ENCODE measurements around the gene CLIP4.
"Not testable (repeated sequence)": the region's sequence is repeated elsewhere in the genome, so short reads cannot be mapped to it uniquely, and the experiment has no call there.

CLIP4 gene

DNA sequence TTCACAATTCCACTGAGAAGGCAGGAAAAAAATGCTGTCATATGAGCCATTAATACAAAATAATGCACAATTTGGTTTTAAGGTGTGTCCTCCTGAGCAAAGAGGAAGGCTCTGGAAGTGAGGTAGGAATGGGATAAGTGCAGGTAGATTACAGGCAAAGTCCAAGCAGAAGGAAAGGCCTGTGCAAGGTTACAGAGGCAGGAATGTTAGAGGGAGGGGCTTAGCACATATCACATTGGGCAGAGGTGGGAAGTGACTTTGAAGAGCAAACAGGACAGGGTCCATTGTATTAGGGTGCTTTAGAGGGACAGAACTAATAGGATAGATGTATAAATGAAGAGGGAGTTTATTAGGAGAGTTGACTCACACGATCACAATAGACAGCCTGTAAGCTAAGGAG lies 14.7 kb upstream of the CLIP4 start:
- DNase-seq (ENCODE audit: low read depth) = no peak

GRCh38 chr2:29104688-29105087 lies 10.5 kb upstream of the CLIP4 start:
- DNase-seq (ENCODE audit: low read depth) = no peak

DNA sequence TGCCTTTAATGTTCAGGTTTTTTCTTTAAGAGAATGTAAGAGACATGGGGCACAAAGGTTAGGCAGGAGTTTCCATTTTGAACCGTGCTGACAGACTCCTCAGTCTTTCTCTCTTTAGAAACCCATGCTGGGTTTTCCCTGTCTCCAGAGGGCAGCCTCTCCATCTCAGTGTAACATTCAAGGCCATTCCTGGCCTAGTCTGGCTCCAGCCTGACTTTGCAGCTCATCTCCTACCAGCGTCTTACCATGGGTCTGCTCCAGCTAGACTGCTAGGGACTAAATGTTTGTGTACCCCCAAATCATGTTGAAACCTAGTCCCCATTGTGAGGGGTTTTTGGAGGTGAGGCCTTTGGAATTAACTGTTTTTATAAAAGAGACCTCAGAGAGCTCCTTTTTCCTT lies 9.8 kb upstream of the CLIP4 start:
- DNase-seq (ENCODE audit: low read depth) = no peak

GRCh38 chr2:29106256-29106655 lies 9.0 kb upstream of the CLIP4 start:
- no peak for DNase-seq (ENCODE audit: low read depth)

- DNase-seq (ENCODE audit: low read depth) = no peak
These were observed 8.2 kb upstream of the CLIP4 start for GRCh38 chr2:29106980-29107388.

DNA sequence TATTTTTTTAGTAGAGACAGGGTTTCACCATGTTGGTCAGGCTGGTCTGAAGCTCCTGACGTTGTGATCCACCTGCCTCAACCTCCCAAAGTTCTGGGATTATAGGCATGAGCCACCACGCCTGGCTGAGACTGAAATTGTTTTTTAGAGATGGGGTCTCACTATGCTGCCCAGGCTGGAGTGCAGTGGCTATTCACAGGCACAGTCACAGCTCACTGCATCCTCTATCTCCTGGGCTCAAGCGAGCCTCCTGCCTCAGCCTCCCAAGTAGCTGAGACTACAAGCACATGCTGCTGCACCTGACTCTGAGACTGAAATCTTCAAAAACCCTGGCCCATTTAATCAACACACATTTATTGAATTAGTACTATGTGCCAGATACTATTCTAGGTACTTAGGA lies 7.7 kb upstream of the CLIP4 start:
- not testable (repeated sequence) for DNase-seq (ENCODE audit: low read depth)

GRCh38 chr2:29108225-29108624 lies 7.0 kb upstream of the CLIP4 start:
- DNase-seq (ENCODE audit: low read depth) = no peak

GRCh38 chr2:29109246-29109645 lies 6.0 kb upstream of the CLIP4 start:
- DNase-seq (ENCODE audit: low read depth) = no peak

DNA sequence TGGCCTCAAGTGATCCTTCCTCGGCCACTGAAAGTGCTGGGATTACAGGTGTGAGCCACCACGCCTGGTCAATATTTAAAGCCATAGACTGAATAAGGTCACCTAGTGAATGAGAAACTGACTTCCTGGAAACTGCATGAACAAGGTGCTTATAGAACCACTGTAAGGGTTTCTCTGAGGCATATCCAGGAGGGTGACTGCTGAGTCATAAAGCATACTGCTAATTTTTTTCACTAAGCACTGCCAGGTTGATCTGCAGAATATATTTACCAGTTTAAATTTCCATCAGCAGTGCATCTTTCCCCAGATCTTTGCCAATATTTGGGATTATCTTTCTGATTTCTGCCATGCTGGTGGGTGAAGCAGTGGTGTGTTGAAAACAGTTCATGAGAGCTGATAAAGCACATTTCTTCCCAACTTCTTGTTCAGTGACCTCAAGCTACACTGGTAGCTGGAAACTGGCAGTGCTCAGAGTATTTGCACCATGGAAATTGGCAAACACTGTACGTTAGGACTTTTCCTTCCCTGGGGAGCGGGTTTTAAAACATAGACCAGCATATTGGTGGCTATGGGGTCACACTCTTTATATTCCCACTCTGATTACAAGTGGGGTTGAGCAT lies 4.2 kb upstream of the CLIP4 start:
- DNase-seq (ENCODE audit: low read depth) = no peak

- DNase-seq (ENCODE audit: low read depth) = no peak
These were observed 2.8 kb upstream of the CLIP4 start for GRCh38 chr2:29112379-29112778.

DNA sequence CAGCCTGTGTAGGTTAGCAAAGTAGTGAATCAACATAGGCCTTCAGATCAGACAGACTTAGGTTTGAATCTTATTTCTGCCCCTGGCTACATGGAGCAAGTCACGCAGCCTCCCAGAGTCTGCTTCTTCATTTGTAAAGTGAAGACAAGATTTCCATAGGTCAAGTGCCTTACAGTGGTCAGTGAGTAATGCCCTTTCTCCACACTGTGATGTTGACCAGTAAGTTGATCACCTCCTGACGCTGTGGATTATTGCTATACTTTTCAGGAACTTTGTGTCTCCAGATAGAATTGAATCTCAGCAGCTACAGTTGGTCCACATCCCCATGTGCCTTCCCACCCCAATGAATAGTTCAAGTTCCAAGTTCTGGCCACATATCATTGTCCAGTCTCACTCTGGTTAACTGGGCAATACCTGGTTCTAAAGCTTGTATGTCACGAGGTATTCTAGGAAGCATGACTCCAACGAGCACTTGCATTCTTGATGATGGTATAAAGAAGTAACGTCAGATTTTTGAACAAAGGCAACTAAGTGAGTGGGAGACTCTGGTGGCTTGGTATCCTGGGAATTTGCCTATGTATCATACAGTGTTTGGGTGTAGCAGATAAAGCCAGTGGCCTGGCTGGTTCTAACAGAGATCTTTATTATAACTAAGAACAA lies 2.1 kb upstream of the CLIP4 start:
- DNase-seq (ENCODE audit: low read depth) = no peak

GRCh38 chr2:29113891-29114321 lies 1.3 kb upstream of the CLIP4 start:
- no peak for DNase-seq (ENCODE audit: low read depth)

DNA sequence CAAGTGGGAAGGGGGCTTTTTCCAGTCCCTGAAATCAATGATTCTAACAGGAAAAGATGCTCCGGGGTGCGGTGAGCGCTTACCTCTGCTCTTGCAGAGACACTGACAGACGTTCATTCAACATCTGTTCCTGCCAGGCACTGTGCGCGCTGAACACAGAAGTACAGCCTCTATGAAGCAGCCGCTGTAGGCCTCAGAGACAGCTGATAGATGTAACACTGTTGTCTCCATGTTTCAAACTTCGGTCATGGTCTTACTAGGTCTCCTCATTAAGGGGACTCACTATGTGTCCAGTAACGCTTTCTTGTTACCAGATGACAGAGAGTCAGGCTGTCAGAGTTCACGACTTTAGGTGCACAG lies 649 bp upstream of the CLIP4 start:
- DNase-seq (ENCODE audit: low read depth) = no peak

- no peak for DNase-seq (ENCODE audit: low read depth)
These were observed 874 bp downstream of the CLIP4 start for GRCh38 chr2:29115797-29116781.

DNA sequence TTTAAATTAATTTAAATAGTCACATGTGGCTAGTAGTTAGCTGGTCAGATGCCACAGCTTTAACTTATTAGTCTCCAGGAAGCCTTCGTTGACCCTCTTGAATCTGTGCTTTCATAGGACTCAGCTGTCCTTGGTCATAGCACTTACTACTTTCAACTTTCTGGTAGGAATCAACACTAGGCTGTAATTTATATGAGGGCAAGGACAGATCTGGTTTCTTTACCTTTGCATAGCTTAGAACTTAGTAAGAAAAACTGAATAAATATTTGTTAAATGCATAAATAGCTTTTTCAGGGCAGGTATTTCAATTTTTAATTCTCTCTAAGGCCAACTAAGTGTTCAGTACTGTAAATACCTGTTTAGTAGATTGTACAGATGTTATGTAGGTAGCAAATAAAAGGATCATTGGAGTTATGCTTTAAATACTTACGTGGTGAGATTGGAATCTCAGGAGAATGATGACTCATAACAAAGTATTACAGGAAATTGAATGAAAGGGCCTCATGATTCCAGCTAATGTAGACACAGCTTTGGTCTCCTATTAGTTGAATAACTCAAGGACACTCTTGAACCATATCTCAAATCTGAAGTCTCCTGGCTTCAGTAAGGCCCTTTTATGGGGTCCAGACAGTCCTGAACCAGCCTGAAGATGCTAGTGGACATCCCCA lies 2.6 kb downstream of the CLIP4 start:
- no peak for DNase-seq (ENCODE audit: low read depth)

GRCh38 chr2:29119211-29119610 lies 4.0 kb downstream of the CLIP4 start:
- DNase-seq (ENCODE audit: low read depth) = no peak

DNA sequence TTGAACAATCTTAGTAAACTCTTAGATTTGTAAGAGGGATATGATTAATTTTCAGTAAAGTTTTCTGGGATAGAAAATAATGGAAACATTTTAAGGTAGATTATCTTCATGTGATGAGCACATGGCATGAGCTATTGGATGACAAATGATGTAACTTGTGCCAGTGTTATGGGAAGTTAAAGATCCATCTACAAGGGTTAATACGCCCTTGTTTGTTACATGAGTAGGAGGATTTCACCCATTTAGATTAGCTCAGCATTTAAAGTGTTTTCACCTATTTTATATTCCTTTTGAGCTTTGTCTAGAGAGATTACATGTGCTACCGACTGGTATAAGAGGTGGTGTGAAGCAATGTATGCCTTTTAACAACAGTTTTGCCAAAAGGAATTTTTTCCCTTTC lies 5.6 kb downstream of the CLIP4 start:
- DNase-seq (ENCODE audit: low read depth) = no peak

GRCh38 chr2:29123617-29124349 lies 8.6 kb downstream of the CLIP4 start:
- DNase-seq (ENCODE audit: low read depth) = no peak

- no peak for DNase-seq (ENCODE audit: low read depth)
These were observed 9.3 kb downstream of the CLIP4 start for GRCh38 chr2:29124504-29124903.

- no peak for DNase-seq (ENCODE audit: low read depth)
These were observed 14.5 kb downstream of the CLIP4 start for GRCh38 chr2:29129586-29130281.

- no peak for DNase-seq (ENCODE audit: low read depth)
These were observed 15.1 kb downstream of the CLIP4 start for GRCh38 chr2:29130295-29130694.
